GM23248 (cell line): ENCODE results near the gene ADGRD2. TPM values are rescaled to one million over a fixed set of nuclear protein-coding genes. Genes with fewer than 3 reads are reported as not detected.

ENCODE experiments used
- DNase-seq: peaks from one replicate; pipeline ENCODE4 v3.0.0-alpha.2; 2015
- H2AFZ ChIP-seq: fragments of 200-600 bp; sonication (generic); 2 replicates; pipeline ENCODE4 v1.6.1; 2016; ENCODE audit warnings: antibody characterized with exemption
- H3F3A ChIP-seq: fragments of 200-600 bp; sonication (generic); 2 replicates; pipeline ENCODE4 v1.6.1; 2016; ENCODE audit warnings: mild to moderate bottlenecking, antibody characterized with exemption, mixed run types; ENCODE audit not compliant: insufficient read depth
- H3K27ac ChIP-seq: fragments of 200-600 bp; sonication (generic); 2 replicates; pipeline ENCODE4 v1.5.1; 2016; ENCODE audit warnings: mild to moderate bottlenecking
- H3K27me3 ChIP-seq: fragments of 200-600 bp; sonication (generic); replicated peaks from 2 replicates; pipeline ENCODE4 v1.6.1; 2016; ENCODE audit warnings: mild to moderate bottlenecking; ENCODE audit not compliant: insufficient read depth
- H3K36me3 ChIP-seq: fragments of 200-600 bp; sonication (generic); 2 replicates; pipeline ENCODE4 v1.6.1; 2016; ENCODE audit warnings: low read depth, mild to moderate bottlenecking
- H3K4me1 ChIP-seq: fragments of 200-600 bp; sonication (generic); 2 replicates; pipeline ENCODE4 v1.6.1; 2016; ENCODE audit warnings: mild to moderate bottlenecking; ENCODE audit not compliant: insufficient read depth
- H3K4me2 ChIP-seq: fragments of 200-600 bp; sonication (generic); one replicate; pipeline ENCODE4 v1.6.1; 2016; ENCODE audit warnings: mild to moderate bottlenecking; ENCODE audit not compliant: unreplicated experiment
- H3K4me3 ChIP-seq: fragments of 200-600 bp; sonication (generic); 2 replicates; pipeline ENCODE4 v1.5.1; 2016; ENCODE audit warnings: mild to moderate bottlenecking
- H3K79me2 ChIP-seq: fragments of 200-600 bp; sonication (generic); 2 replicates; pipeline ENCODE4 v1.6.1; 2016; ENCODE audit warnings: mild to moderate bottlenecking; ENCODE audit not compliant: insufficient read depth
- H3K9ac ChIP-seq: fragments of 200-600 bp; sonication (generic); 2 replicates; pipeline ENCODE4 v1.6.1; 2016; ENCODE audit warnings: mild to moderate bottlenecking
- H3K9me2 ChIP-seq: fragments of 200-600 bp; sonication (generic); 2 replicates; pipeline ENCODE4 v1.6.1; 2016; ENCODE audit warnings: mixed run types, mild to moderate bottlenecking, moderate library complexity; ENCODE audit not compliant: insufficient read depth
- H3K9me3 ChIP-seq: fragments of 200-600 bp; sonication (generic); one replicate; pipeline ENCODE4 v1.6.1; 2017; ENCODE audit warnings: low read depth
- H4K20me1 ChIP-seq: fragments of 200-600 bp; sonication (generic); 2 replicates; pipeline ENCODE4 v1.6.0; 2016; ENCODE audit not compliant: insufficient read depth
- EZH2 ChIP-seq: fragments of 200-600 bp; sonication (generic); IDR thresholded peaks from 2 replicates; pipeline ENCODE4 v1.6.1; 2018; ENCODE audit warnings: antibody characterized with exemption, mild to moderate bottlenecking; ENCODE audit not compliant: insufficient read depth, poor library complexity, severe bottlenecking
- EZH2phosphoT487 ChIP-seq: fragments of 200-600 bp; sonication (generic); IDR thresholded peaks from 2 replicates; pipeline ENCODE4 v1.6.1; 2018; ENCODE audit warnings: antibody characterized with exemption, moderate library complexity, mild to moderate bottlenecking, low read depth; ENCODE audit not compliant: insufficient read depth
- WGBS, 2 experiments: methylation state at CpG; one replicate each; pipeline ENCODE4 v1.1.6; 2015 to 2017; ENCODE audit warnings: low lambda C conversion rate in 2 of 2, low coverage in 1 of 2; ENCODE audit errors: missing lambda C conversion rate in 2 of 2; 5-methylcytosine and 5-hydroxymethylcytosine counted together
- in situ Hi-C: fragments of 300-500 bp; cut with MboI; formaldehyde crosslinking; loops from 2 replicates; pipeline ENCODE4 v1.15.0; 2020
- polyA plus RNA-seq: library from polyadenylated mRNA; unstranded; fragments of >200 nt; fragmentation: Nextera tagmentation; extraction: Ambion mirVana; gene quantifications from 2 replicates; pipeline ENCODE4 v1.2.1, GENCODE V29; 2016
- total RNA-seq: library from RNA; depleted of rRNA; stranded (reverse); fragments of >200 nt; shearing (Covaris generic); gene quantifications from 2 replicates; pipeline ENCODE4 v1.2.3, GENCODE V29; 2014; rRNA removed

Gene ADGRD2
- total and polyA plus RNA-seq, 2 experiments from 2014 or later: not detected

- in situ Hi-C loops: no loop called here
- no peak overlapping the region for H2AFZ ChIP-seq
- H3K27ac ChIP-seq: no peak overlapping the region
These were observed 72.2 kb downstream of the ADGRD2 start for GRCh38 chr9:124522121-124523098.

DNA sequence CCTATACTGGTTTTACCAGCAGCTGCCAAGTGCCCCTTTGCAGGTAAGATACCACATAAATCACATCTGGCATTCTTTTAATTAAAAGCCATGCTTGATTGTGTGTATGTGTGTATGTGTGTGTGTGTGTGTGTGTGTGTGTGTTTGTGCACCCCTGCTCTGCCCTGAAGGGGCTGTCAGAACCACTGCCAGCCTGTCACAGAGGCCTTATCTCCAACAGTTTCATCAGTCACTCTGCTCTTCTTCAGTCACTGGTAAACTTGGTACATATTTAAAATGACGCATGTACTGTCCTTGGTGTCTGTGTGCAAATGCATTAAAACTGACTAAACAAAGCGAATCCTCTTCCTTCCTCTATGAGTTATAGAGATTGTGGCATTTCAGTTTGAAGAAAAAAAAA, 75.9 kb downstream of the ADGRD2 start:
- Histone ChIP-seq H3F3A (no peaks in the 10 kb centered on the region), H3K4me2 (no peak overlapping the region), H3K79me2 (no peaks in the 10 kb centered on the region), H4K20me1 (no peaks in the 10 kb centered on the region), H3K9ac (no peak overlapping the region), H3K4me1 (no peaks in the 10 kb centered on the region), H3K4me3 (no peak overlapping the region), H3K27ac (no peak overlapping the region), H3K9me3 (no peaks in the 10 kb centered on the region), H2AFZ (no peak overlapping the region), H3K9me2 (no peaks in the 10 kb centered on the region), H3K36me3 (no peaks in the 10 kb centered on the region), H3K27me3 (no peaks in the 10 kb centered on the region; the same call in 1 of the 2 replicates)
- 55 to 70% methylated on average over 2 of the region's 2 CpGs for WGBS, 2 experiments
- in situ Hi-C loops: loop anchor here (25.0 kb wide), 1 partner anchor 414 kb away; no protein-coding TSS in a partner anchor
- no peak for DNase-seq
- TF ChIP-seq EZH2 (no peak), EZH2phosphoT487 (no peak)

More at GRCh38 chr9:124522121-124523098, 72.2 kb downstream of the ADGRD2 start:
- no peaks in the 10 kb centered on the region for H3F3A ChIP-seq
- no peak overlapping the region for H3K9ac ChIP-seq
- 42 to 46% methylated on average over 7 of the region's 7 CpGs for WGBS, 2 experiments
- H3K79me2 ChIP-seq: no peaks in the 10 kb centered on the region
- no peak overlapping the region for H3K4me3 ChIP-seq
- no peaks in the 10 kb centered on the region for H3K4me1 ChIP-seq
- no peaks in the 10 kb centered on the region for H4K20me1 ChIP-seq
- DNase-seq: no peak
- H3K9me3 ChIP-seq: no peaks in the 10 kb centered on the region
- peaks cover 11% of the 10 kb centered on the region for H3K27me3 ChIP-seq
- H3K36me3 ChIP-seq: no peaks in the 10 kb centered on the region
- no peak overlapping the region for H3K4me2 ChIP-seq
- H3K9me2 ChIP-seq: no peaks in the 10 kb centered on the region
- no peak for TF ChIP-seq EZH2phosphoT487
- no peak for TF ChIP-seq EZH2

GRCh38 chr9:124527781-124528180, 77.5 kb downstream of the ADGRD2 start:
- Histone ChIP-seq H3K9ac (no peak overlapping the region), H4K20me1 (no peaks in the 10 kb centered on the region), H3K9me3 (no peaks in the 10 kb centered on the region), H3K27me3 (no peaks in the 10 kb centered on the region; the same call in 1 of the 2 replicates), H3K79me2 (no peaks in the 10 kb centered on the region), H3K4me1 (no peaks in the 10 kb centered on the region), H3K4me3 (no peak overlapping the region), H3F3A (no peaks in the 10 kb centered on the region), H3K4me2 (no peak overlapping the region), H3K27ac (no peak overlapping the region), H2AFZ (no peak overlapping the region), H3K36me3 (no peaks in the 10 kb centered on the region), H3K9me2 (no peaks in the 10 kb centered on the region)
- peak; percentile 40 for DNase-seq
- 61 to 64% methylated on average over 3 of the region's 3 CpGs for WGBS, 2 experiments
- TF ChIP-seq EZH2 (no peak), EZH2phosphoT487 (no peak)
- in situ Hi-C loops: loop anchor here (25.0 kb wide), 1 partner anchor 415 kb away; no protein-coding TSS in a partner anchor

Other genes starting within 250 kb of the ADGRD2 start
- 33.0 and 43.7 TPM in 2 replicates for gene NEK6, start 192.5 kb upstream of the ADGRD2 start, total RNA-seq
- 69.6 and 69.7 TPM in 2 replicates for gene NEK6, start 192.5 kb upstream of the ADGRD2 start, polyA plus RNA-seq
- 182 and 202 TPM in 2 replicates for gene PSMB7, start 35.0 kb upstream of the ADGRD2 start, total RNA-seq
- 245 and 249 TPM in 2 replicates for gene PSMB7, start 35.0 kb upstream of the ADGRD2 start, polyA plus RNA-seq
- not detected in 2 replicates for gene NR5A1, start 56.9 kb downstream of the ADGRD2 start, total RNA-seq
- not detected in 2 replicates for gene NR5A1, start 56.9 kb downstream of the ADGRD2 start, polyA plus RNA-seq